Liver (tissue), 9 donors: ENCODE results near the gene GNG13. TPM values are rescaled to one million over a fixed set of nuclear protein-coding genes. Genes with fewer than 3 reads are reported as not detected.

Experiments
- DNase-seq: peaks from one replicate; pipeline ENCODE4 v3.0.0-alpha.2; 2017; ENCODE audit warnings: low spot score
- H3K27ac ChIP-seq, 2 donors: one replicate each; pipeline ENCODE4 v1.7.0; 2013; ENCODE audit warnings: inconsistent platforms in 2 of 2, low read length in 2 of 2, control low read depth in 1 of 2, low read depth in 1 of 2, mild to moderate bottlenecking in 1 of 2
- H3K27me3 ChIP-seq, 4 donors: one replicate each; pipeline versions ENCODE4 v1.6.1 to v1.7.0; 2013; ENCODE audit warnings: low read length in 3 of 4, inconsistent platforms in 1 of 4, mild to moderate bottlenecking in 1 of 4, moderate library complexity in 1 of 4; ENCODE audit not compliant: control insufficient read depth in 4 of 4, insufficient read depth in 4 of 4
- H3K36me3 ChIP-seq, 4 donors: one replicate each; pipeline versions ENCODE4 v1.6.1 to v1.7.0; 2013; ENCODE audit warnings: low read length in 3 of 4, mild to moderate bottlenecking in 3 of 4, low read depth in 1 of 4, moderate library complexity in 1 of 4; ENCODE audit not compliant: control insufficient read depth in 4 of 4, insufficient read depth in 3 of 4
- H3K4me1 ChIP-seq, 4 donors: one replicate each; pipeline versions ENCODE4 v1.6.1 to v1.7.0; 2013; ENCODE audit warnings: low read length in 3 of 4, mild to moderate bottlenecking in 3 of 4, moderate library complexity in 1 of 4; ENCODE audit not compliant: control insufficient read depth in 4 of 4, insufficient read depth in 4 of 4
- H3K4me3 ChIP-seq, 3 donors: one replicate each; pipeline versions ENCODE4 v1.6.1 to v1.7.0; 2013; ENCODE audit warnings: low read length in 3 of 3, control low read depth in 1 of 3, low read depth in 1 of 3, mild to moderate bottlenecking in 1 of 3
- H3K9ac ChIP-seq, 2 donors: one replicate each; pipeline ENCODE4 v1.7.0; 2013; ENCODE audit warnings: low read length in 2 of 2, mild to moderate bottlenecking in 2 of 2, moderate library complexity in 2 of 2, control low read depth in 1 of 2, low read depth in 1 of 2
- H3K9me3 ChIP-seq, 4 donors: one replicate each; pipeline versions ENCODE4 v1.6.1 to v1.7.0; 2013; ENCODE audit warnings: low read length in 3 of 4; ENCODE audit not compliant: control insufficient read depth in 4 of 4
- ATF3 ChIP-seq: IDR thresholded peaks from 2 replicates; pipeline ENCODE4 v1.6.1; 2016; ENCODE audit warnings: antibody characterized with exemption
- CTCF ChIP-seq: fragments of 150-350 bp; IDR thresholded peaks from 2 replicates; pipeline ENCODE4 v1.5.1; 2017; ENCODE audit warnings: improper control_type of control experiment, low read depth, low read length; ENCODE audit not compliant: missing input control
- EGR1 ChIP-seq, 2 donors: IDR thresholded peaks; 2 replicates each; pipeline ENCODE4 v1.6.1; 2016 to 2018; ENCODE audit warnings: antibody characterized with exemption in 2 of 2, low read depth in 2 of 2
- FOXA1 ChIP-seq: IDR thresholded peaks from 2 replicates; pipeline ENCODE4 v1.6.1; 2016; ENCODE audit warnings: antibody characterized with exemption
- FOXA2 ChIP-seq: IDR thresholded peaks from 2 replicates; pipeline ENCODE4 v1.6.1; 2016; ENCODE audit warnings: antibody characterized with exemption
- HNF4A ChIP-seq, 2 donors: conservative IDR thresholded peaks; 2 replicates each; pipeline ENCODE4 v1.6.1; 2016; ENCODE audit warnings: antibody characterized with exemption in 2 of 2, mild to moderate bottlenecking in 2 of 2
- JUND ChIP-seq, 2 donors: IDR thresholded peaks; 2 replicates each; pipeline ENCODE4 v1.6.1; 2016; ENCODE audit warnings: antibody characterized with exemption in 2 of 2
- MAX ChIP-seq: IDR thresholded peaks from 2 replicates; pipeline ENCODE4 v1.6.1; 2016; ENCODE audit warnings: antibody characterized with exemption
- NR2F2 ChIP-seq: IDR thresholded peaks from 2 replicates; pipeline ENCODE4 v1.6.1; 2016; ENCODE audit warnings: antibody characterized with exemption
- RAD21 ChIP-seq, 2 donors: IDR thresholded peaks; 2 replicates each; pipeline ENCODE4 v1.6.1; 2016; ENCODE audit warnings: antibody characterized with exemption in 2 of 2, mild to moderate bottlenecking in 2 of 2
- REST ChIP-seq: IDR thresholded peaks from 2 replicates; pipeline ENCODE4 v1.6.1; 2016; ENCODE audit warnings: antibody characterized with exemption, mild to moderate bottlenecking
- SP1 ChIP-seq: IDR thresholded peaks from 2 replicates; pipeline ENCODE4 v1.6.1; 2018; ENCODE audit warnings: antibody characterized with exemption, mild to moderate bottlenecking
- TAF1 ChIP-seq: conservative IDR thresholded peaks from 2 replicates; pipeline ENCODE4 v1.6.1; 2016; ENCODE audit warnings: antibody characterized with exemption, mild to moderate bottlenecking
- YY1 ChIP-seq: IDR thresholded peaks from 2 replicates; pipeline ENCODE4 v1.6.1; 2016; ENCODE audit warnings: antibody characterized with exemption, mild to moderate bottlenecking
- ZBTB33 ChIP-seq: IDR thresholded peaks from 2 replicates; pipeline ENCODE4 v1.6.1; 2016; ENCODE audit warnings: antibody characterized with exemption
- WGBS: extraction: QIAGEN DNeasy Blood & Tissue Kit; methylation state at CpG from one replicate; pipeline ENCODE4 v1.1.7; 2013; 5-methylcytosine and 5-hydroxymethylcytosine counted together
- polyA plus RNA-seq, 2 donors: library from polyadenylated mRNA; stranded (reverse) in 1 of 2; unstranded in 1 of 2; fragments of 200-250 nt in 1 of 2; fragments of >200 nt in 1 of 2; fragmentation: Nextera tagmentation in 1 of 2; extraction: Ambion mirVana in 1 of 2; gene quantifications; one replicate each; pipeline versions ENCODE4 v1.2.1 to v1.2.3, GENCODE V29; 2013 to 2015
- total RNA-seq, 2 donors: library from RNA; depleted of rRNA; stranded (reverse); fragments of >200 nt; gene quantifications; one replicate each; pipeline ENCODE4 v1.2.3, GENCODE V29; 2014
- donor health status: healthy.
- donor health status: healthy.
- donor health status: healthy.
- donor health status: healthy.
- donor health status: healthy.

The GNG13 gene
- total and polyA plus RNA-seq, 4 donors: not detected

GRCh38 chr16:759110-759910 is 41.2 kb downstream of the GNG13 start:
- Histone ChIP-seq H3K36me3 (no peaks in the 10 kb centered on the region), H3K9me3 (peaks cover 0 to 5% (median 0%) of the 10 kb centered on the region in 4 donors), H3K4me1 (peaks cover 0 to 1% (median 0%) of the 10 kb centered on the region in 4 donors), H3K27ac (no peak overlapping the region), H3K4me3 (no peak overlapping the region), H3K9ac (no peak overlapping the region), H3K27me3 (no peaks in the 10 kb centered on the region)
- WGBS: 78% methylated on average over 34 of the region's 34 CpGs
- no peak for DNase-seq
- TF ChIP-seq FOXA1 (no peak), FOXA2 (no peak), CTCF (no peak), MAX (no peak), JUND (IDR thresholded peaks at IDR 0.05) (no peak), TAF1 (no peak), ATF3 (no peak), ZBTB33 (no peak), HNF4A (conservative IDR thresholded peaks at IDR 0.05) (no peak), RAD21 (IDR thresholded peaks at IDR 0.05) (no peak), EGR1 (IDR thresholded peaks at IDR 0.05; ENCODE audit: low read depth in 2 of 2) (no peak)

- no peak overlapping the region for H3K4me3 ChIP-seq
- no peak overlapping the region for H3K27ac ChIP-seq
Observed at GRCh38 chr16:756428-756827, 44.1 kb downstream of the GNG13 start.

GRCh38 chr16:754656-755055 is 45.9 kb downstream of the GNG13 start:
- DNase-seq: no peak
- Histone ChIP-seq H3K27me3 (no peaks in the 10 kb centered on the region), H3K36me3 (no peaks in the 10 kb centered on the region), H3K27ac (no peak overlapping the region), H3K4me1 (no peaks in the 10 kb centered on the region), H3K4me3 (no peak overlapping the region), H3K9ac (no peak overlapping the region), H3K9me3 (peaks cover 0 to 5% (median 0%) of the 10 kb centered on the region in 4 donors)
- 54% methylated on average over 11 of the region's 11 CpGs for WGBS
- TF ChIP-seq ZBTB33 (no peak), TAF1 (no peak), FOXA2 (no peak), HNF4A (conservative IDR thresholded peaks at IDR 0.05) (no peak), FOXA1 (no peak), SP1 (no peak), YY1 (no peak), ATF3 (no peak), REST (no peak), MAX (no peak), NR2F2 (no peak)

More at GRCh38 chr16:756428-756827, 44.1 kb downstream of the GNG13 start:
- no peaks in the 10 kb centered on the region for H3K27me3 ChIP-seq
- no peak for TF ChIP-seq RAD21 (IDR thresholded peaks at IDR 0.05)
- DNase-seq: no peak
- H3K9me3 ChIP-seq: peaks cover 0 to 5% (median 0%) of the 10 kb centered on the region in 4 donors
- no peaks in the 10 kb centered on the region for H3K4me1 ChIP-seq
- H3K9ac ChIP-seq: no peak overlapping the region
- 89% methylated on average over 5 of the region's 5 CpGs for WGBS
- no peaks in the 10 kb centered on the region for H3K36me3 ChIP-seq
